IMR-90 (cell line): ENCODE measurements around the gene PRDM1. TPM values are rescaled to one million over a fixed set of nuclear protein-coding genes. Genes with fewer than 3 reads are reported as not detected.

ENCODE experiments used
- ATAC-seq: fragments of 200-7000 bp; cut with Tn5 transposase; 2 replicates; pipeline ENCODE4 v1.9.1; 2020; ENCODE audit warnings: low read depth, mild to moderate bottlenecking, moderate library complexity
- BruUV-seq: library from RNA; stranded (reverse); fragments of 400-500 nt; replicated peaks from 2 replicates; lab custom pipeline; 2021; lab: Mats Ljungman, UMichigan
- CTCF ChIA-PET: fragments of 300-600 bp; formaldehyde crosslinking; extraction: SDS; loops from one replicate; lab custom pipeline; 2021; ENCODE audit warnings: antibody characterized with exemption; lab: Yijun Ruan, JAX
- POLR2A ChIA-PET: fragments of 300-600 bp; sonication (Branson Sonifier 250); formaldehyde crosslinking; loops from one replicate; lab custom pipeline; 2022; ENCODE audit warnings: antibody characterized with exemption; ENCODE audit not compliant: unreplicated experiment; lab: Charles Lee
- DNase-seq: peaks from one replicate; pipeline ENCODE4 v3.0.0; 2013
- H2AFZ ChIP-seq: replicated peaks from 2 replicates; pipeline ENCODE3; 2013; ENCODE audit warnings: low read length, mild to moderate bottlenecking; ENCODE audit not compliant: poor library complexity
- H2AK5ac ChIP-seq: 2 replicates; pipeline ENCODE4 v1.6.1; 2013; ENCODE audit warnings: low read depth, low read length, inconsistent platforms
- H2AK9ac ChIP-seq: replicated peaks from 2 replicates; pipeline ENCODE3; 2013; ENCODE audit warnings: mild to moderate bottlenecking, low read depth, low read length, moderate library complexity; ENCODE audit not compliant: poor library complexity
- H2BK120ac ChIP-seq: 2 replicates; pipeline ENCODE4 v1.6.1; 2013; ENCODE audit warnings: low read depth, low read length, inconsistent platforms
- H2BK15ac ChIP-seq: 3 replicates; pipeline ENCODE4 v1.6.1; 2013; ENCODE audit warnings: low read depth, low read length, inconsistent platforms
- H2BK20ac ChIP-seq: 2 replicates; pipeline ENCODE4 v1.6.1; 2013; ENCODE audit warnings: low read depth, mild to moderate bottlenecking, inconsistent platforms, low read length, moderate library complexity
- H2BK5ac ChIP-seq: 2 replicates; pipeline ENCODE4 v1.6.1; 2013; ENCODE audit warnings: mild to moderate bottlenecking, low read depth, low read length, inconsistent platforms; ENCODE audit not compliant: poor library complexity, severe bottlenecking
- H3K14ac ChIP-seq: replicated peaks from 2 replicates; pipeline ENCODE4 v1.6.1; 2013; ENCODE audit warnings: low read depth, low read length, inconsistent platforms
- H3K18ac ChIP-seq: 2 replicates; pipeline ENCODE4 v1.6.1; 2013; ENCODE audit warnings: low read depth, low read length, control low read depth
- H3K23ac ChIP-seq: 2 replicates; pipeline ENCODE4 v1.6.1; 2013; ENCODE audit warnings: low read depth, low read length, inconsistent platforms
- H3K27ac ChIP-seq: 2 replicates; pipeline ENCODE4 v1.5.1; 2013; ENCODE audit warnings: mild to moderate bottlenecking, control low read depth, low read length; ENCODE audit not compliant: insufficient read depth
- H3K27me3 ChIP-seq: 2 replicates; pipeline ENCODE4 v1.6.1; 2013; ENCODE audit warnings: low read length; ENCODE audit not compliant: control insufficient read depth, insufficient read depth
- H3K36me3 ChIP-seq: 2 replicates; pipeline ENCODE4 v1.6.1; 2013; ENCODE audit warnings: low read length, mixed read lengths; ENCODE audit not compliant: control insufficient read depth, insufficient read depth
- H3K4ac ChIP-seq: 2 replicates; pipeline ENCODE4 v1.6.1; 2013; ENCODE audit warnings: low read depth, low read length, inconsistent platforms
- H3K4me1 ChIP-seq: 2 replicates; pipeline ENCODE4 v1.6.1; 2013; ENCODE audit warnings: low read length, mixed read lengths; ENCODE audit not compliant: control insufficient read depth, insufficient read depth
- H3K4me2 ChIP-seq: 2 replicates; pipeline ENCODE4 v1.6.1; 2013; ENCODE audit warnings: low read depth, mild to moderate bottlenecking, control low read depth, low read length, moderate library complexity
- H3K4me3 ChIP-seq: 2 replicates; pipeline ENCODE4 v1.5.1; 2013; ENCODE audit warnings: low read depth, mild to moderate bottlenecking, control low read depth, low read length, moderate library complexity; ENCODE audit not compliant: insufficient read depth
- H3K56ac ChIP-seq: 2 replicates; pipeline ENCODE4 v1.6.1; 2013; ENCODE audit warnings: low read length, inconsistent platforms; ENCODE audit not compliant: insufficient read depth; ENCODE audit errors: extremely low read depth
- H3K79me1 ChIP-seq, 2 experiments: 2 replicates each; pipeline ENCODE4 v1.6.1; 2013; ENCODE audit warnings: low read length in 2 of 2, inconsistent platforms in 1 of 2, low read depth in 1 of 2
- H3K9ac ChIP-seq: 2 replicates; pipeline ENCODE4 v1.6.1; 2013; ENCODE audit warnings: low read depth, low read length, control low read depth
- H3K9me1 ChIP-seq: 2 replicates; pipeline ENCODE4 v1.6.1; 2013; ENCODE audit warnings: low read length, inconsistent platforms; ENCODE audit not compliant: insufficient read depth
- H3K9me3 ChIP-seq: 2 replicates; pipeline ENCODE4 v1.6.1; 2013; ENCODE audit warnings: low read length; ENCODE audit not compliant: control insufficient read depth, insufficient read depth
- H4K20me1 ChIP-seq: 2 replicates; pipeline ENCODE4 v1.6.1; 2013; ENCODE audit warnings: low read length, inconsistent platforms; ENCODE audit not compliant: insufficient read depth
- H4K5ac ChIP-seq: 2 replicates; pipeline ENCODE4 v1.6.1; 2013; ENCODE audit warnings: mild to moderate bottlenecking, low read depth, low read length, control low read depth
- H4K8ac ChIP-seq, 2 experiments: 2 replicates each; pipeline ENCODE4 v1.6.1; 2013; ENCODE audit warnings: low read depth in 2 of 2, low read length in 2 of 2, control low read depth in 1 of 2, inconsistent platforms in 1 of 2
- H4K91ac ChIP-seq: 2 replicates; pipeline ENCODE4 v1.6.1; 2013; ENCODE audit warnings: low read depth, low read length, inconsistent platforms; ENCODE audit not compliant: insufficient read depth
- BHLHE40 ChIP-seq: fragments of 150-350 bp; IDR thresholded peaks from 2 replicates; pipeline ENCODE4 v1.6.1; 2016; ENCODE audit warnings: mild to moderate bottlenecking, low read depth, low read length
- CEBPB ChIP-seq: IDR thresholded peaks from 2 replicates; pipeline ENCODE4 v1.6.1; 2012; ENCODE audit warnings: low read depth, low read length, improper control_type of control experiment
- CHD1 ChIP-seq: IDR thresholded peaks from 2 replicates; pipeline ENCODE4 v1.6.1; 2012; ENCODE audit warnings: low read depth, low read length, improper control_type of control experiment
- CTCF ChIP-seq: conservative IDR thresholded peaks from 2 replicates; pipeline ENCODE4 v1.5.1; 2012; ENCODE audit warnings: mild to moderate bottlenecking, low read depth, low read length, improper control_type of control experiment
- ELK1 ChIP-seq: fragments of 150-350 bp; IDR thresholded peaks from 2 replicates; pipeline ENCODE4 v1.6.1; 2016; ENCODE audit warnings: low read depth, mild to moderate bottlenecking, low read length, moderate library complexity, borderline replicate concordance
- FOS ChIP-seq: fragments of 150-350 bp; IDR thresholded peaks from 2 replicates; pipeline ENCODE4 v1.6.1; 2016; ENCODE audit warnings: low read depth, low read length
- MAFK ChIP-seq: IDR thresholded peaks from 2 replicates; pipeline ENCODE4 v1.6.1; 2012; ENCODE audit warnings: low read depth, low read length, improper control_type of control experiment
- MAZ ChIP-seq: IDR thresholded peaks from 2 replicates; pipeline ENCODE4 v1.6.1; 2012; ENCODE audit warnings: low read depth, mild to moderate bottlenecking, low read length, improper control_type of control experiment, moderate library complexity, borderline replicate concordance
- MXI1 ChIP-seq: IDR thresholded peaks from 2 replicates; pipeline ENCODE4 v1.6.1; 2012; ENCODE audit warnings: low read depth, mild to moderate bottlenecking, low read length, moderate library complexity, borderline replicate concordance
- NFE2L2 ChIP-seq: fragments of 150-350 bp; IDR thresholded peaks from 2 replicates; pipeline ENCODE4 v1.6.1; 2016; ENCODE audit warnings: low read depth, mild to moderate bottlenecking, low read length
- POLR2A ChIP-seq: IDR thresholded peaks from 2 replicates; pipeline ENCODE4 v1.6.1; 2012; ENCODE audit warnings: mild to moderate bottlenecking, low read depth, low read length
- RAD21 ChIP-seq: IDR thresholded peaks from 2 replicates; pipeline ENCODE4 v1.6.1; 2012; ENCODE audit warnings: low read length, improper control_type of control experiment
- RCOR1 ChIP-seq: IDR thresholded peaks from 2 replicates; pipeline ENCODE4 v1.6.1; 2012; ENCODE audit warnings: mild to moderate bottlenecking, low read length, improper control_type of control experiment; ENCODE audit not compliant: insufficient replicate concordance
- RFX5 ChIP-seq: IDR thresholded peaks from 2 replicates; pipeline ENCODE4 v1.8.0; 2012; ENCODE audit warnings: low read depth, mild to moderate bottlenecking, low read length, moderate library complexity
- SMC3 ChIP-seq: fragments of 150-350 bp; IDR thresholded peaks from 2 replicates; pipeline ENCODE4 v1.6.1; 2016; ENCODE audit warnings: low read depth, mild to moderate bottlenecking, antibody characterized with exemption, low read length, moderate library complexity
- USF2 ChIP-seq: fragments of 150-350 bp; IDR thresholded peaks from 2 replicates; pipeline ENCODE4 v1.6.1; 2017; ENCODE audit warnings: mild to moderate bottlenecking, antibody characterized with exemption, low read length, low read depth
- whole genome bisulfite sequencing, 2 experiments: methylation state at CpG; one replicate each; pipeline versions ENCODE4 v1.1.5 to v1.1.7; 2013; ENCODE audit warnings: missing lambda C conversion rate in 2 of 2; ENCODE audit not compliant: insufficient read length in 1 of 2; ENCODE audit errors: extremely low coverage in 2 of 2; 5-methylcytosine and 5-hydroxymethylcytosine counted together
- dilution Hi-C: fragments of 300-500 bp; cut with HindIII; formaldehyde crosslinking; loops from one replicate; pipeline ENCODE4 v1.14.3; 2018; ENCODE audit warnings: low sequenced_read_pairs; ENCODE audit not compliant: unreplicated experiment
- in situ Hi-C: fragments of 300-500 bp; cut with MboI; formaldehyde crosslinking; loops from 3 replicates; pipeline ENCODE4 v1.14.3; 2019; ENCODE audit warnings: low sequenced_read_pairs, inconsistent platforms, mixed read lengths
- intact Hi-C: fragments of 100-400 bp; cut with micrococcal nuclease; formaldehyde crosslinking; loops from 2 replicates; pipeline ENCODE4 v1.10.0; 2022
- polyA plus RNA-seq, 3 experiments: library from polyadenylated mRNA; depleted of rRNA; stranded (reverse); fragments of >200 nt; gene quantifications; 2 replicates each; pipeline ENCODE4 v1.2.3, GENCODE V29; 2012; ENCODE audit warnings: low replicate concordance in 1 of 3
- total RNA-seq: library from RNA; depleted of rRNA; stranded (reverse); fragments of >200 nt; gene quantifications from 2 replicates; pipeline ENCODE4 v1.2.3, GENCODE V29; 2012

PRDM1 gene
- total and polyA plus RNA-seq, 2 of the 4 experiments (the other 2 are of a cell fraction): 2.3 to 3.0 TPM

GRCh38 chr6:106114492-106114891 lies 28.4 kb downstream of the PRDM1 start:
- H3K27ac ChIP-seq: no peak overlapping the region

More at GRCh38 chr6:106114492-106114891, 28.4 kb downstream of the PRDM1 start:
- Histone ChIP-seq H4K5ac (no peak overlapping the region), H4K8ac (peak overlapping the region in 1 of 2 experiments; percentile 37; a peak in 1 of 4 replicates), H4K20me1 (no peaks in the 10 kb centered on the region), H4K91ac (no peak overlapping the region), H2BK15ac (no peak overlapping the region; the same call in 2 of the 3 replicates), H3K23ac (no peak overlapping the region), H3K18ac (no peak overlapping the region), H3K4ac (no peak overlapping the region), H3K9me3 (no peaks in the 10 kb centered on the region), H3K56ac (no peak overlapping the region), H3K4me2 (no peak overlapping the region), H3K4me3 (no peak overlapping the region), H3K9me1 (0 out of 2 replicates have a peak, but pooled peaks cover 3% of the 10 kb centered on the region), H3K36me3 (no peaks in the 10 kb centered on the region), H2BK120ac (no peak overlapping the region), H3K4me1 (peaks cover 4% of the 10 kb centered on the region; the same call in 1 of the 2 replicates), H2BK20ac (no peak overlapping the region), H2AFZ (no peak overlapping the region), H3K79me1 (no peaks in the 10 kb centered on the region), H2BK5ac (no peak overlapping the region), H2AK5ac (0 out of 2 replicates have a peak overlapping the region, but pooled peaks have one; percentile 40), H3K27me3 (no peaks in the 10 kb centered on the region), H3K9ac (no peak overlapping the region), H2AK9ac (no peak overlapping the region), H3K14ac (no peak overlapping the region)
- TF ChIP-seq RAD21: no peak
- no peak for TF ChIP-seq RFX5
- TF ChIP-seq MAFK: no peak
- no peak for TF ChIP-seq MXI1
- TF ChIP-seq ELK1: no peak
- no peak for TF ChIP-seq POLR2A
- TF ChIP-seq CHD1: no peak
- no peak for TF ChIP-seq CEBPB
- no peak for TF ChIP-seq SMC3
- no peak for TF ChIP-seq BHLHE40
- TF ChIP-seq FOS: no peak
- TF ChIP-seq CTCF: no peak
- no peak for TF ChIP-seq MAZ
- TF ChIP-seq USF2: no peak
- no peak for TF ChIP-seq RCOR1
- TF ChIP-seq NFE2L2: no peak
- dilution Hi-C loops: no loop called here
- BruUV-seq: no TSS peak
- CTCF ChIA-PET: no interaction called here
- POLR2A ChIA-PET: no interaction called here
- ATAC-seq (no peak), DNase-seq (no peak)
- in situ Hi-C loops: no loop called here
- WGBS, 2 experiments: 60% methylated on average over 3 of the region's 9 CpGs; no CpG with 5 or more reads in 1 of the 2 experiments
- intact Hi-C loops: no loop called here
